Karpas-422 (cell line): ENCODE measurements around the gene TUBB4A. TPM values are rescaled to one million over a fixed set of nuclear protein-coding genes. Genes with fewer than 3 reads are reported as not detected.
A peak's percentile ranks its signal among the peaks of the same experiment; 100 is the strongest.

Experiments used
- DNase-seq: peaks from one replicate; pipeline ENCODE4 v3.0.0-alpha.2; 2015
- H2AFZ ChIP-seq: fragments of 200-600 bp; sonication (generic); 2 replicates; pipeline ENCODE4 v1.6.1; 2014; ENCODE audit warnings: antibody characterized with exemption, low read length, mixed read lengths
- H3K27ac ChIP-seq: fragments of 200-600 bp; sonication (generic); 2 replicates; pipeline ENCODE4 v1.5.1; 2014; ENCODE audit warnings: mild to moderate bottlenecking, low read length, moderate library complexity
- H3K27me3 ChIP-seq: fragments of 200-600 bp; sonication (generic); 2 replicates; pipeline ENCODE4 v1.6.1; 2014; ENCODE audit warnings: low read length, mixed read lengths
- H3K36me3 ChIP-seq: fragments of 200-600 bp; sonication (generic); 2 replicates; pipeline ENCODE4 v1.6.1; 2014; ENCODE audit warnings: low read length, mixed read lengths; ENCODE audit not compliant: insufficient read depth
- H3K4me1 ChIP-seq: fragments of 200-600 bp; sonication (generic); 2 replicates; pipeline ENCODE4 v1.6.1; 2014; ENCODE audit warnings: mild to moderate bottlenecking, low read length, mixed read lengths
- H3K4me2 ChIP-seq: fragments of 200-600 bp; sonication (generic); 2 replicates; pipeline ENCODE4 v1.6.1; 2014; ENCODE audit warnings: low read length, low read depth, mild to moderate bottlenecking; ENCODE audit not compliant: poor library complexity, severe bottlenecking
- H3K4me3 ChIP-seq: fragments of 200-600 bp; sonication (generic); 2 replicates; pipeline ENCODE4 v1.5.1; 2014; ENCODE audit warnings: mild to moderate bottlenecking, antibody characterized with exemption, low read length, mixed read lengths
- H3K79me2 ChIP-seq: fragments of 200-600 bp; sonication (generic); 2 replicates; pipeline ENCODE4 v1.6.1; 2014; ENCODE audit warnings: mild to moderate bottlenecking, low read length, mixed read lengths
- H3K9ac ChIP-seq: fragments of 200-600 bp; sonication (generic); 2 replicates; pipeline ENCODE4 v1.6.0; 2014; ENCODE audit warnings: low read length
- H3K9me2 ChIP-seq: fragments of 200-600 bp; sonication (generic), shearing (Covaris generic); replicated peaks from 2 replicates; pipeline ENCODE4 v1.6.0; 2014; ENCODE audit warnings: mild to moderate bottlenecking, low read length, moderate library complexity; ENCODE audit not compliant: insufficient read depth
- H3K9me3 ChIP-seq: fragments of 300-700, 200-600 bp; sonication (generic); 2 replicates; pipeline ENCODE4 v1.6.1; 2014; ENCODE audit warnings: low read length, mixed read lengths
- H4K20me1 ChIP-seq: fragments of 200-600 bp; sonication (generic); 2 replicates; pipeline ENCODE4 v1.6.1; 2014; ENCODE audit warnings: mild to moderate bottlenecking, antibody characterized with exemption, low read length, low read depth; ENCODE audit not compliant: insufficient read depth
- total RNA-seq: library from RNA; depleted of rRNA; stranded (reverse); fragments of >200 nt; shearing (Covaris generic); gene quantifications from 2 replicates; pipeline ENCODE4 v1.2.3, GENCODE V29; 2014; ENCODE audit warnings: low replicate concordance

Gene TUBB4A
- total RNA-seq, 1 experiment from 2014 or later: 0.45 TPM

GRCh38 chr19:6464070-6464873 lies 37.8 kb downstream of the TUBB4A start, which contains the start of gene CRB3:
TSS of gene CRB3 (plus strand) at chr19:6464271. CDS start at chr19:6464702, 431 bp downstream.
- no peak for DNase-seq
- H3K9me3 ChIP-seq: no peaks in the 10 kb centered on the region
- H3K27me3 ChIP-seq: no peaks in the 10 kb centered on the region
- H2AFZ ChIP-seq: no peak within 1 kb of the TSS
- H4K20me1 ChIP-seq: no peaks in the 10 kb centered on the region
- no peak within 1 kb of the TSS for H3K4me2 ChIP-seq
- peaks cover 6% of the 10 kb centered on the region for H3K4me1 ChIP-seq
- no peaks in the 10 kb centered on the region for H3K9me2 ChIP-seq
- no peaks in the 10 kb centered on the region for H3K36me3 ChIP-seq
- H3K9ac ChIP-seq: no peak within 1 kb of the TSS
- H3K79me2 ChIP-seq: peaks cover 1% of the 10 kb centered on the region
- H3K4me3 ChIP-seq: no peak within 1 kb of the TSS
- H3K27ac ChIP-seq: no peak within 1 kb of the TSS

DNA sequence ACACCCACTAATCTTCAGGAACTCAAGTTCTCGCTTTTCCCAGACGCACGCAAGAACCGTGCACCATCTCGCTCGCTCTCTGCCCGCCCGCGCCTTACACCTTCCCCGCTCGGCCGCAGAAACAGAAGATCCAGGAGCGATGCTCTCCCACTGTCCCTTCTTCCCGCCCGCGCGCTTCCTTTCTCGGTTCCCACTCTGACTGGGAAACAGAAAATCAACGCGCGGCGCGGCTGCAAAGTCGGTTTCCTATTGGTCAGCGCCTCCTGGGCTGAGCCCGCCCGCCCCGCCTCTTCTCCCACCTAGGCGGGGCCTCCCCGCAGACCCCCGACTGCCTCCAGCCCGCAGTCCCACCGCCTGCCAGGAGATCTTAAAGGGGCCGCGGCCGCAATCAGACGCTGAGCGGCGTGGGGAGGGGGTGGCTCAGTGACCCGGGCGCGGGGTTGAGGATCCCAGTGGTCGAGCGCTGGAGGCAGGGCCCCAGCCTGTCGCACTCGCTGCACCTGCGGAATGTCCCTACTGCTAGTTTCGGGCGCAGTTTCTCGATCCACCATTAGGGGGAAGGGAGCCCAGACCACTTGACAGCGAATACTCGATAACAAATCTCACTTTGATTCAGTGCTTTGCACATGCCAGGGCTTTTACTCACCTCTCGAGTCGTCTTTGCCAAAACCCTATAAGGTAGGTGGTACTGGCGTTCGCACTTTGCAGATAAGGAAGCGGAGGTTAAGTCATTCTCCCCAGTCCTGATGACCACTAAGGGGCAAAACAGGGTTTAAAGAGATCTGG lies 41.8 kb downstream of the TUBB4A start:
- Histone ChIP-seq H3K4me2 (peak overlapping the region; percentile 84), H3K9me2 (no peaks in the 10 kb centered on the region), H3K4me1 (peaks cover 26% of the 10 kb centered on the region), H3K79me2 (peaks cover 10% of the 10 kb centered on the region), H3K27me3 (no peaks in the 10 kb centered on the region), H3K4me3 (peak overlapping the region; percentile 91), H3K9me3 (no peaks in the 10 kb centered on the region), H3K27ac (peak overlapping the region; percentile 29; the same call in 1 of the 2 replicates), H4K20me1 (no peaks in the 10 kb centered on the region), H2AFZ (peak overlapping the region; percentile 72; the same call in 1 of the 2 replicates), H3K9ac (peak overlapping the region; percentile 77), H3K36me3 (peaks cover 7% of the 10 kb centered on the region)
- peak; percentile 99 for DNase-seq

DNA sequence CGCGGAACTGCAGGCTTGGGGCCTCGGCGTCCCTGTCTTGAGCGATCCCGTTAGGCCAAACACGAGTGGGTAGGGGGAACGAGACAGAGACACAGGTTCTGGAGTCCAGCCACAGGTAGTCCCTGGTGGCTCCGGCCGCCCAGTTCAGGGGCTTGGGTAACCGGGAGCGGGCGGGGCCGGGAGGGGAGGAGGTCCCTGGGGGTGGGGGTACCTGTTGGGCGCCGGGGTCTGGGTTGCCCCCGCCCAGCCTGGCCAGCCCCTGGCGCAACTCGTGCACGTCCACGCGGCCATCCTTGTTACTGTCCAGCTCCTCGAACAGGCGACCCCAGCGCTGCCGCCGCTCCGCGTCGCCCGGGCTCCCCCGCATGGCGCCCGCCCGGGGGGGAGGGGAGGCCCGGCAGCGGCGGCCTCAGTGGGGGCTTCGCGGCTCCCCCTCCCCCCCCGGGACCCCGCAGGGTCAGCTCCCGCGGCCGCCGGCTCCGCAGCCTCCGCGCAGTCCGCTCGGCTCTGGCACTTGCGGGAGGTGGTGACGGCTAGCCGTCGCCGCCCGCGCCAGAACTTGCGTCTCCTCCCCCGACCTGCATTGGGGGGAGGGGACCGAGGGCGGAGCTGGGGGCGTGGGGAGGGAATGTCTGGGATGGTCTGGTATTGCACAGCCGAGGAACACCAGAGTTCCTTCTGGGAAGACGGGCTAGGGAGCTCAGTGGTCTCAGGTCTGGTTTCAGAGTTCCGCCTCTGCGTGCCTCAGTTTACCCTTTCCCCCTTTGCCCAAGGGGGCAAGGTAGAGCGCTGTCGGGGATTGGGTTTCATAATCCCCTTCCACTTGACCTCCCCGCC lies 42.6 kb downstream of the TUBB4A start, which contains the start of gene SLC25A23:
Gene SLC25A23 (minus strand): TSS at position 531 of the 837 bp plus-strand sequence. CDS start 164 bp downstream, at position 367.
- Histone ChIP-seq H3K9me2 (no peaks in the 10 kb centered on the region), H3K4me3 (peak within 1 kb of the TSS; percentile 91), H3K27ac (peak within 1 kb of the TSS; percentile 73), H3K9me3 (peaks cover 2% of the 10 kb centered on the region; the same call in 1 of the 2 replicates), H3K36me3 (peaks cover 15% of the 10 kb centered on the region), H3K79me2 (peaks cover 10% of the 10 kb centered on the region), H4K20me1 (no peaks in the 10 kb centered on the region), H3K4me1 (peaks cover 26% of the 10 kb centered on the region), H3K9ac (peak within 1 kb of the TSS; percentile 77), H2AFZ (peak within 1 kb of the TSS; percentile 72; the same call in 1 of the 2 replicates), H3K27me3 (no peaks in the 10 kb centered on the region), H3K4me2 (peak within 1 kb of the TSS; percentile 84)
- peak; percentile 89 for DNase-seq

DNA sequence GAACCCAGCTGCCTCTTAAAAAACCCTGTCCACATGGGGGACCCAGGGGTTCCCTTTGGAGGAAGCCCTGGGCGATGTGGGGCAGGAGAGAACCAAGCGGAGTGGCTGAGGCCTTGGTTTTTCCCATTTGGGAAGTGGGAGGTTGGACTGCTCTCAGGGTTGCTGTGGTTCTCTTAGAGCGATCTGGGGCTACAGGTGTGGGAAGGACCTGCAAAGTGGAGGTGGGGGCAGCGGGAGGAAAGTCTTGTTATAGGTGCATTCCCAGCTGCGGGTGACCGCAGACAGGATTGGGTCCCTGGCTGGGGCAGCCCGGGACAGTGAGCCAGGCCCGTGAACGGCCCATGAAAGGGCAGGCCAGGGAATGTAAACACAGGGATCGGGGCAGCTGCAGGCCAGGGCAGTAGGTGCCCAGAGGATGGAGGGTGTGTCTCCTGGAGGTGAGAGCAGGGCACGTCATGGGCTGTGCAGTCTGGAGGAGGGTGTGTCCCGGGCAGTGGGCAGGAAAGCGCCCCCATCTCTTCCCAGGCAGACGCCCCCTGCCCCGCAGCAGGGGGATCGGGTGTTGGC lies 43.3 kb downstream of the TUBB4A start:
- peaks cover 9% of the 10 kb centered on the region; the same call in 1 of the 2 replicates for H3K9me3 ChIP-seq
- no peaks in the 10 kb centered on the region for H3K9me2 ChIP-seq
- peaks cover 10% of the 10 kb centered on the region for H3K79me2 ChIP-seq
- H3K36me3 ChIP-seq: peaks cover 22% of the 10 kb centered on the region
- H3K27me3 ChIP-seq: no peaks in the 10 kb centered on the region
- H3K27ac ChIP-seq: peak overlapping the region; percentile 73
- peak overlapping the region; percentile 91 for H3K4me3 ChIP-seq
- no peak overlapping the region for H2AFZ ChIP-seq
- peaks cover 26% of the 10 kb centered on the region for H3K4me1 ChIP-seq
- H4K20me1 ChIP-seq: no peaks in the 10 kb centered on the region
- peak overlapping the region; percentile 77 for H3K9ac ChIP-seq
- H3K4me2 ChIP-seq: peak overlapping the region; percentile 84
- DNase-seq: peak; percentile 54

DNA sequence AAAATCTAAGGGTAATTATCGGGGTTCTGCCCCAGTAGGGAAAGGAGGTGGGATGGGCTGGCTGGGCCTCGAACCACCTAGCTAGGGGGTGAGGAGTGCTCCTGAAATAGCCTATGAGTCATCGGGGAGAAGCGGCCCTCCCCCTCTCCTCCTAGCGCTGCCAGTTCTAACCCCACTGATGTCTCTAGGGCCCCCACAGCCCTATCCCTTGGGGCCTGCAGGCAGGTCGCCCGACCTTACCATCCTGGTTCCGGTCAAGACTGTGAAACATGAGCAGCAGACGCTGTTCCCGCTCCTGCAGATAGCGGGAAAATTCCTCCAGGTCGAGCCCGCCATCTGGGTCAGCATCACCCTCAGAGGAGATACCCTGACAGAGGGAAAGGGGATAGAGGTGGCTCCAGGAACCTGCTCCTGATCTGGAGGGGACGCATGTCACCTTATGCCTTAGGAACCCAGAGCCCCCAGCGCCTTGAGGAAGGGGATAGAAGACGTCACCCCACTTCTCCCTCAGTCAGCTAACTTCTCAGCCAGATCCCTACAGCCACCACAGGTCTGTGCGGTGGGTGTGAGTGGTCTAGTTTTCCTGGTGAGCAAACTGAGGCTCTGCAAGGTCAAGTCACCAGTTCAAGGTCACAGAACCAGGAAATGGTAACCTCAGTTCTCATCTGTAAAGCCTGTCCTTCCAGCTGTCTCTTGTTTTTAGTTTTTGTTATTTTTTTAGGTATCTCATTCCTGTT lies 44.0 kb downstream of the TUBB4A start:
- Histone ChIP-seq H3K9me2 (no peaks in the 10 kb centered on the region), H3K4me3 (peak overlapping the region; percentile 91), H3K79me2 (peaks cover 10% of the 10 kb centered on the region), H3K9ac (peak overlapping the region; percentile 77), H2AFZ (peak overlapping the region; percentile 56), H3K4me1 (peaks cover 26% of the 10 kb centered on the region), H3K36me3 (peaks cover 27% of the 10 kb centered on the region), H3K9me3 (peaks cover 11% of the 10 kb centered on the region; the same call in 1 of the 2 replicates), H3K4me2 (peak overlapping the region; percentile 84), H3K27ac (peak overlapping the region; percentile 73), H4K20me1 (no peaks in the 10 kb centered on the region), H3K27me3 (no peaks in the 10 kb centered on the region)
- DNase-seq: peak; percentile 85

DNA sequence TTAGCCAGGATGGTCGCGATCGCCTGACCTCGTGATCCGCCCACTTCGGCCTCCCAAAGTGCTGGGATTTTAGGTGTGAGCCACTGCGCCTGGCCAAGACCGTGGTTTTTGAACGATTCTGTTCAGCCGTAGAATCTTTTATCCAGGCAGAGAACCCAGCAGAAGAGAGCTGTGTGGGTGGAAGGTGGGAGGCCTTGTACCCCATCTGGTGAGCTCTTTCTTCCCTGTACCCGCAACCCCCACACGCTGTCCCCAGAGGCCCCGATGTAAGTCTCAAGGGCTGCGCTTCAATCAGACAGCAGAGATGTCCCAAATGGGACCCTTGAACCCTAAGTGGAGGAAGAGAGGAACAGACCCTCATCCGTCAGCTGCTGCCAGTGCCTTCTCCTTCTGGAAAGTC lies 46.2 kb downstream of the TUBB4A start:
- peaks cover 11% of the 10 kb centered on the region; the same call in 1 of the 2 replicates for H3K9me3 ChIP-seq
- H3K27ac ChIP-seq: no peak overlapping the region
- peaks cover 26% of the 10 kb centered on the region for H3K4me1 ChIP-seq
- H3K27me3 ChIP-seq: no peaks in the 10 kb centered on the region
- H4K20me1 ChIP-seq: no peaks in the 10 kb centered on the region
- no peak overlapping the region for H2AFZ ChIP-seq
- no peak overlapping the region for H3K4me3 ChIP-seq
- H3K9ac ChIP-seq: no peak overlapping the region
- H3K4me2 ChIP-seq: no peak overlapping the region
- H3K9me2 ChIP-seq: no peaks in the 10 kb centered on the region
- H3K36me3 ChIP-seq: peaks cover 31% of the 10 kb centered on the region
- no peak for DNase-seq
- peaks cover 10% of the 10 kb centered on the region for H3K79me2 ChIP-seq

DNA sequence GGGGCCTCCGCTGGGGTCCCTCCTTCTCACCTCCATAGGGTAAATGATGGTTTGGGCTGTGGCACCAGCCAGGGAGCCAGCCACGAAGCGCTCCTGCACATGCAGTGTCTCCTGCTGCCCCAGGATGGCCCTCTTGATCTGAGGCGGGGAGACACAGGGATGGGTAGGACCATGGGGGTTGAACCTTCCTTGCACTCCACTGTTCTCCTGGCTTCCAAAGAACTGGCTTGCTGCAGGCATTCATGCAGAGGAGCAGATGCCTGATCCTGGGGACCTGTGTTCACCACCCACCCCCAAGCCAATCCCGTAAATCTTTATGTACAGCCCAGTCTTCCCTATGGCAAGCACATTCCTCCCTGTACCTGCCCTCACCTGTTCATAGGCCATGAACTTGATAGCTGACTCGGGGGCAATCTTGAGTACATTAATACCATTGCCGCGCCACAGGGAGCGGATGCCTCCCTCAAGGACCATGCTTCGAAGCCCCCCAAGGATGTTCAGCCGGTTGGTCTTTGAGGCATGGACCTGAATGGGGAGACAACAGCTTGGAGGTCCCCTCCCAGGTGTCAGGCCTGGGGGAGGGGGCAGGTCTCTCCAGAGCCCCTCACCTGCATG lies 48.1 kb downstream of the TUBB4A start:
- no peak for DNase-seq
- Histone ChIP-seq H3K9me3 (peaks cover 11% of the 10 kb centered on the region; the same call in 1 of the 2 replicates), H3K79me2 (peaks cover 6% of the 10 kb centered on the region), H3K9me2 (no peaks in the 10 kb centered on the region), H3K27ac (no peak overlapping the region), H3K4me1 (peaks cover 17% of the 10 kb centered on the region), H4K20me1 (no peaks in the 10 kb centered on the region), H3K27me3 (no peaks in the 10 kb centered on the region), H3K4me3 (no peak overlapping the region), H2AFZ (no peak overlapping the region), H3K4me2 (no peak overlapping the region), H3K9ac (no peak overlapping the region), H3K36me3 (peaks cover 31% of the 10 kb centered on the region)
